ENCODE data around the gene THADA.

THADA gene

GRCh38 chr2:43438858-43439655, 156.8 kb downstream of the THADA start:
- TF ChIP-seq CTCF (IDR thresholded peaks at IDR 0.05; ENCODE audit: control extremely low read depth, extremely low read depth, low read depth, missing control alignments), result no peak
- ChIA-PET CTCF (interaction anchor here (1.0 kb wide), 3 partner anchors 12 to 415 kb away, joined by 3 to 4 read pairs (median 3); no protein-coding TSS in a partner anchor), POLR2A (no interaction called here)
- DNase-seq (ENCODE audit: extremely low spot score), result no peak

GRCh38 chr2:43438342-43438741, 157.5 kb downstream of the THADA start:
- ChIA-PET CTCF (interaction anchor here (1.0 kb wide), 1 partner anchor 11 kb away, joined by 4 read pairs; no protein-coding TSS in a partner anchor), POLR2A (no interaction called here)
- no peak for TF ChIP-seq CTCF (IDR thresholded peaks at IDR 0.05; ENCODE audit: control extremely low read depth, extremely low read depth, low read depth, missing control alignments)
- DNase-seq (ENCODE audit: extremely low spot score), result no peak

- POLR2A ChIA-PET, result no interaction called here
- no peak for DNase-seq (ENCODE audit: extremely low spot score)
- TF ChIP-seq CTCF (IDR thresholded peaks at IDR 0.05; ENCODE audit: control extremely low read depth, extremely low read depth, low read depth, missing control alignments), result no peak
- CTCF ChIA-PET, result interaction anchor here (0.7 kb wide), 1 partner anchor 28 kb away, joined by 3 read pairs; no protein-coding TSS in a partner anchor
Measured at GRCh38 chr2:43437363-43437762, 158.5 kb downstream of the THADA start.

GRCh38 chr2:43436431-43436830, 159.4 kb downstream of the THADA start:
- TF ChIP-seq CTCF (IDR thresholded peaks at IDR 0.05; ENCODE audit: control extremely low read depth, extremely low read depth, low read depth, missing control alignments), result no peak
- DNase-seq (ENCODE audit: extremely low spot score), result no peak
- ChIA-PET POLR2A (no interaction called here), CTCF (interaction anchor here (0.7 kb wide), 1 partner anchor 10 kb away, joined by 5 read pairs; no protein-coding TSS in a partner anchor)

GRCh38 chr2:43435746-43436145, 160.1 kb downstream of the THADA start:
- CTCF ChIA-PET, result no interaction called here
- POLR2A ChIA-PET, result no interaction called here
- DNase-seq (ENCODE audit: extremely low spot score), result no peak
- TF ChIP-seq CTCF (IDR thresholded peaks at IDR 0.05; ENCODE audit: control extremely low read depth, extremely low read depth, low read depth, missing control alignments), result no peak

- DNase-seq (ENCODE audit: extremely low spot score), result no peak
- TF ChIP-seq CTCF (IDR thresholded peaks at IDR 0.05; ENCODE audit: control extremely low read depth, extremely low read depth, low read depth, missing control alignments), result no peak
- CTCF ChIA-PET, result interaction anchor here (1.5 to 2.9 kb wide), 2 partner anchors 28 to 55 kb away, joined by 3 to 7 read pairs; no protein-coding TSS in a partner anchor
- POLR2A ChIA-PET, result no interaction called here
Measured at GRCh38 chr2:43430489-43430888, 165.3 kb downstream of the THADA start.
